H9 (cell line): ENCODE data around the gene CCDC63. TPM values are rescaled to one million over a fixed set of nuclear protein-coding genes. Genes with fewer than 3 reads are reported as not detected.

ENCODE experiments used
- DNase-seq: peaks from one replicate; pipeline ENCODE4 v3.0.0-alpha.2; 2017
- H2AFZ ChIP-seq: one replicate; pipeline ENCODE4 v1.6.1; 2013; ENCODE audit warnings: mild to moderate bottlenecking, low read length, control low read depth, moderate library complexity
- H2AK5ac ChIP-seq: 2 replicates; pipeline ENCODE4 v1.6.1; 2013; ENCODE audit warnings: low read length, control low read depth, mixed read lengths; ENCODE audit not compliant: insufficient read length
- H2BK120ac ChIP-seq: one replicate; pipeline ENCODE4 v1.6.1; 2013; ENCODE audit warnings: low read depth, mild to moderate bottlenecking, low read length, control low read depth, inconsistent platforms; ENCODE audit not compliant: poor library complexity, severe bottlenecking
- H2BK12ac ChIP-seq: 2 replicates; pipeline ENCODE4 v1.6.1; 2013; ENCODE audit warnings: low read length, control low read depth, mixed read lengths, low read depth; ENCODE audit not compliant: insufficient read length
- H2BK15ac ChIP-seq: 2 replicates; pipeline ENCODE4 v1.6.1; 2013; ENCODE audit warnings: low read depth, low read length, control low read depth
- H2BK20ac ChIP-seq: one replicate; pipeline ENCODE4 v1.6.1; 2013; ENCODE audit warnings: low read depth, mild to moderate bottlenecking, low read length, control low read depth, inconsistent platforms; ENCODE audit not compliant: poor library complexity, severe bottlenecking
- H2BK5ac ChIP-seq: 2 replicates; pipeline ENCODE4 v1.6.1; 2013; ENCODE audit warnings: low read length, control low read depth, mixed read lengths; ENCODE audit not compliant: insufficient read length
- H3K14ac ChIP-seq: 2 replicates; pipeline ENCODE4 v1.6.1; 2013; ENCODE audit warnings: low read length, control low read depth; ENCODE audit not compliant: insufficient read depth
- H3K18ac ChIP-seq: 2 replicates; pipeline ENCODE4 v1.6.1; 2013; ENCODE audit warnings: low read depth, mild to moderate bottlenecking, mixed read lengths, low read length, control low read depth; ENCODE audit not compliant: insufficient read length
- H3K23ac ChIP-seq: 2 replicates; pipeline ENCODE4 v1.6.1; 2013; ENCODE audit warnings: low read length, control low read depth, mixed read lengths, low read depth; ENCODE audit not compliant: insufficient read length
- H3K23me2 ChIP-seq: 2 replicates; pipeline ENCODE4 v1.6.1; 2013; ENCODE audit warnings: low read depth, mild to moderate bottlenecking, mixed read lengths, low read length, control low read depth; ENCODE audit not compliant: insufficient read length, poor library complexity, severe bottlenecking
- H3K27ac ChIP-seq: 2 replicates; pipeline ENCODE4 v1.5.1; 2013; ENCODE audit warnings: low read length, control low read depth, mixed read lengths, low read depth; ENCODE audit not compliant: insufficient read length
- H3K27me3 ChIP-seq: 2 replicates; pipeline ENCODE4 v1.6.1; 2013; ENCODE audit warnings: low read length, control low read depth, inconsistent platforms; ENCODE audit not compliant: insufficient read depth
- H3K4ac ChIP-seq: 2 replicates; pipeline ENCODE4 v1.6.1; 2013; ENCODE audit warnings: low read depth, mild to moderate bottlenecking, control low read depth, inconsistent platforms, low read length, moderate library complexity
- H3K4me1 ChIP-seq: 2 replicates; pipeline ENCODE4 v1.6.1; 2013; ENCODE audit warnings: low read length, control low read depth, inconsistent platforms; ENCODE audit not compliant: insufficient read depth
- H3K4me2 ChIP-seq: 2 replicates; pipeline ENCODE4 v1.6.1; 2013; ENCODE audit warnings: low read length, control low read depth, mixed read lengths; ENCODE audit not compliant: insufficient read length, insufficient read depth
- H3K56ac ChIP-seq: 2 replicates; pipeline ENCODE4 v1.6.1; 2013; ENCODE audit warnings: low read depth, mild to moderate bottlenecking, mixed read lengths, low read length, control low read depth; ENCODE audit not compliant: insufficient read length
- H3K79me1 ChIP-seq: 2 replicates; pipeline ENCODE4 v1.6.1; 2013; ENCODE audit warnings: low read depth, mild to moderate bottlenecking, moderate library complexity, low read length, control low read depth, inconsistent platforms; ENCODE audit not compliant: insufficient read depth, poor library complexity, severe bottlenecking
- H3K79me2 ChIP-seq: 2 replicates; pipeline ENCODE4 v1.6.1; 2013; ENCODE audit warnings: low read length, control low read depth, inconsistent platforms; ENCODE audit not compliant: insufficient read depth
- H3K9ac ChIP-seq: 2 replicates; pipeline ENCODE4 v1.6.1; 2013; ENCODE audit warnings: low read length, control low read depth, mixed read lengths; ENCODE audit not compliant: insufficient read length; ENCODE audit errors: extremely low read depth
- H3K9me3 ChIP-seq: one replicate; pipeline ENCODE4 v1.6.1; 2013; ENCODE audit warnings: low read depth, low read length, inconsistent platforms; ENCODE audit not compliant: control insufficient read depth
- H3T11ph ChIP-seq: one replicate; pipeline ENCODE4 v1.6.1; 2013; ENCODE audit warnings: mild to moderate bottlenecking, low read length, control low read depth, inconsistent platforms
- H4K20me1 ChIP-seq: one replicate; pipeline ENCODE4 v1.6.1; 2013; ENCODE audit not compliant: control insufficient read depth, insufficient read length, insufficient read depth
- H4K5ac ChIP-seq: 2 replicates; pipeline ENCODE4 v1.6.1; 2013; ENCODE audit warnings: low read depth, mild to moderate bottlenecking, mixed read lengths, low read length, control low read depth; ENCODE audit not compliant: insufficient read length
- H4K8ac ChIP-seq: replicated peaks from 2 replicates; pipeline ENCODE4 v1.6.1; 2013; ENCODE audit warnings: low read length, control low read depth, mixed read lengths, low read depth; ENCODE audit not compliant: insufficient read length
- H4K91ac ChIP-seq: 2 replicates; pipeline ENCODE4 v1.6.1; 2013; ENCODE audit warnings: low read depth, mild to moderate bottlenecking, moderate library complexity, mixed read lengths, low read length, control low read depth; ENCODE audit not compliant: insufficient read length
- H3K27ac Mint-ChIP-seq, 3 experiments: 2 replicates in 2 of 3; 3 replicates in 1 of 3; pipeline ENCODE4 v1.8.0; 2020 to 2021; ENCODE audit warnings: mixed read lengths in 3 of 3, mild to moderate bottlenecking in 1 of 3, moderate library complexity in 1 of 3
- H3K27me3 Mint-ChIP-seq: 2 replicates; pipeline ENCODE4 v1.8.0; 2021; ENCODE audit warnings: low read depth, mild to moderate bottlenecking, moderate library complexity, mixed read lengths
- H3K36me3 Mint-ChIP-seq, 3 experiments: 2 replicates in 2 of 3; 3 replicates in 1 of 3; pipeline ENCODE4 v1.8.0; 2020 to 2021; ENCODE audit warnings: low read depth in 3 of 3, mixed read lengths in 3 of 3; ENCODE audit not compliant: insufficient read depth in 1 of 3
- H3K4me1 Mint-ChIP-seq, 2 experiments: 2 replicates each; pipeline ENCODE4 v1.8.0; 2020; ENCODE audit warnings: mixed read lengths in 2 of 2
- H3K4me3 Mint-ChIP-seq, 2 experiments: 2 replicates in 1 of 2; 3 replicates in 1 of 2; pipeline ENCODE4 v1.8.0; 2020 to 2021; ENCODE audit warnings: mild to moderate bottlenecking in 2 of 2, mixed read lengths in 2 of 2, moderate library complexity in 1 of 2
- H3K9me3 Mint-ChIP-seq, 2 experiments: 2 replicates in 1 of 2; 3 replicates in 1 of 2; pipeline ENCODE4 v1.8.0; 2020; ENCODE audit warnings: mild to moderate bottlenecking in 2 of 2, mixed read lengths in 2 of 2, moderate library complexity in 1 of 2
- CTCF ChIP-seq: fragments of 200-600 bp; sonication (generic); conservative IDR thresholded peaks from 3 replicates; pipeline ENCODE4 v1.8.0; 2021; ENCODE audit warnings: antibody characterized with exemption, mild to moderate bottlenecking
- total RNA-seq: library from RNA; stranded (reverse); gene quantifications from 2 replicates; pipeline ENCODE4 v1.2.1, GENCODE V29; 2021

Gene CCDC63
- total RNA-seq, 1 experiment from 2014 or later: 0.77 TPM

GRCh38 chr12:110874781-110875180 lies 28.0 kb downstream of the CCDC63 start:
- no peaks in the 10 kb centered on the region for H3K79me1 ChIP-seq
- H3K36me3 Mint-ChIP-seq: no peaks in the 10 kb centered on the region
- H3K9me3 ChIP-seq: no peaks in the 10 kb centered on the region
- H4K8ac ChIP-seq: no peak overlapping the region
- no peak overlapping the region for H3K4me3 Mint-ChIP-seq
- H4K20me1 ChIP-seq: no peaks in the 10 kb centered on the region
- no peak overlapping the region for H3K27ac ChIP-seq
- no peak overlapping the region for H2BK12ac ChIP-seq
- no peak overlapping the region for H3K9ac ChIP-seq
- H3K4me1 ChIP-seq: no peaks in the 10 kb centered on the region
- H2BK15ac ChIP-seq: no peak overlapping the region
- H3T11ph ChIP-seq: no peak overlapping the region
- no peak overlapping the region for H3K4me2 ChIP-seq
- no peaks in the 10 kb centered on the region; the same call in 1 of the 2 replicates for H3K27me3 ChIP-seq
- H3K56ac ChIP-seq: no peak overlapping the region
- TF ChIP-seq CTCF: no peak
- no peak overlapping the region for H2BK5ac ChIP-seq
- peaks cover 8% of the 10 kb centered on the region for H3K27me3 Mint-ChIP-seq
- H3K18ac ChIP-seq: no peak overlapping the region
- no peak overlapping the region for H2BK20ac ChIP-seq
- no peak overlapping the region for H3K14ac ChIP-seq
- no peak overlapping the region for H2BK120ac ChIP-seq
- H3K23me2 ChIP-seq: no peaks in the 10 kb centered on the region
- H3K9me3 Mint-ChIP-seq: peaks cover 4 to 10% of the 10 kb centered on the region in 2 experiments; a peak in 2 of 5 replicates
- H3K4ac ChIP-seq: no peak overlapping the region
- no peak overlapping the region for H4K91ac ChIP-seq
- no peak overlapping the region for H2AFZ ChIP-seq
- no peak for DNase-seq
- H2AK5ac ChIP-seq: no peak overlapping the region
- H3K27ac Mint-ChIP-seq: no peak overlapping the region
- H3K4me1 Mint-ChIP-seq: no peaks in the 10 kb centered on the region
- H4K5ac ChIP-seq: no peak overlapping the region
- H3K79me2 ChIP-seq: no peaks in the 10 kb centered on the region
- H3K23ac ChIP-seq: no peak overlapping the region
